WTC11 (cell line): Measurements from ENCODE around the gene RBM39. TPM values are rescaled to one million over a fixed set of nuclear protein-coding genes. Genes with fewer than 3 reads are reported as not detected.

ENCODE experiments used
- ARID4B ChIP-seq: sonication (generic); formaldehyde crosslinking; IDR thresholded peaks from 2 replicates; pipeline ENCODE4 v1.8.0; 2023; ENCODE audit warnings: missing genetic modification reagents, mild to moderate bottlenecking, borderline replicate concordance
- ATF1 ChIP-seq: sonication (generic); formaldehyde crosslinking; IDR thresholded peaks from 2 replicates; pipeline ENCODE4 v1.8.1; 2023; ENCODE audit warnings: mild to moderate bottlenecking, moderate library complexity, missing genetic modification reagents
- CREM ChIP-seq: sonication (generic); formaldehyde crosslinking; IDR thresholded peaks from 2 replicates; pipeline ENCODE4 v1.8.1; 2022; ENCODE audit warnings: mild to moderate bottlenecking, missing genetic modification reagents, moderate library complexity
- E2F4 ChIP-seq: sonication (generic); formaldehyde crosslinking; IDR thresholded peaks from 2 replicates; pipeline ENCODE4 v1.8.1; 2022; ENCODE audit warnings: low read depth, mild to moderate bottlenecking, moderate library complexity, missing genetic modification reagents, borderline replicate concordance
- FOXJ3 ChIP-seq: sonication (generic); formaldehyde crosslinking; IDR thresholded peaks from 2 replicates; pipeline ENCODE4 v1.9.0; 2021; ENCODE audit warnings: missing genetic modification reagents, mild to moderate bottlenecking, borderline replicate concordance
- MAX ChIP-seq: sonication (generic); formaldehyde crosslinking; IDR thresholded peaks from 2 replicates; pipeline ENCODE4 v1.8.0; 2022; ENCODE audit warnings: mild to moderate bottlenecking, missing genetic modification reagents
- NR1H2 ChIP-seq: sonication (generic); formaldehyde crosslinking; IDR thresholded peaks from 2 replicates; pipeline ENCODE4 v1.9.0; 2021; ENCODE audit warnings: mild to moderate bottlenecking, moderate library complexity, missing genetic modification reagents
- PRDM15 ChIP-seq: sonication (generic); formaldehyde crosslinking; IDR thresholded peaks from 2 replicates; pipeline ENCODE4 v1.8.0; 2022; ENCODE audit warnings: missing genetic modification reagents
- PREB ChIP-seq: sonication (generic); formaldehyde crosslinking; IDR thresholded peaks from 2 replicates; pipeline ENCODE4 v1.8.1; 2022; ENCODE audit warnings: mild to moderate bottlenecking, missing genetic modification reagents, moderate library complexity, borderline replicate concordance
- PRRX2 ChIP-seq: fragments of 250-450 bp; sonication (Bioruptor Pico); IDR thresholded peaks from 2 replicates; pipeline ENCODE4 v1.8.0; 2021; ENCODE audit warnings: mild to moderate bottlenecking
- RORB ChIP-seq: fragments of 250-450 bp; sonication (Bioruptor Pico); IDR thresholded peaks from 2 replicates; pipeline ENCODE4 v1.9.0; 2021; ENCODE audit warnings: mild to moderate bottlenecking
- ZNF219 ChIP-seq: sonication (generic); formaldehyde crosslinking; IDR thresholded peaks from 2 replicates; pipeline ENCODE4 v1.8.0; 2023; ENCODE audit warnings: missing genetic modification reagents, mild to moderate bottlenecking, borderline replicate concordance
- ZNF317 ChIP-seq: sonication (generic); formaldehyde crosslinking; IDR thresholded peaks from 2 replicates; pipeline ENCODE4 v1.8.1; 2023; ENCODE audit warnings: low read depth, mild to moderate bottlenecking, moderate library complexity, missing genetic modification reagents, borderline replicate concordance
- ZNF416 ChIP-seq: fragments of 250-450 bp; sonication (Bioruptor Pico); IDR thresholded peaks from 2 replicates; pipeline ENCODE4 v1.9.0; 2021; ENCODE audit warnings: mild to moderate bottlenecking, inconsistent platforms
- ZNF425 ChIP-seq: fragments of 250-450 bp; sonication (Bioruptor Pico); conservative IDR thresholded peaks from 2 replicates; pipeline ENCODE4 v1.9.0; 2021; ENCODE audit warnings: mild to moderate bottlenecking
- ZNF671 ChIP-seq: fragments of 250-450 bp; sonication (Bioruptor Pico); IDR thresholded peaks from 2 replicates; pipeline ENCODE4 v1.8.0; 2021; ENCODE audit warnings: mild to moderate bottlenecking
- total RNA-seq: library from RNA; stranded (reverse); gene quantifications from 3 replicates; pipeline ENCODE4 v1.2.3, GENCODE V29; 2021
- TF ChIP-seq, protein P1 (sequence below): fragments of 250-450 bp; sonication (Bioruptor Pico); IDR thresholded peaks from 2 replicates; pipeline ENCODE4 v1.9.0; 2021; ENCODE audit warnings: mild to moderate bottlenecking, borderline replicate concordance

RBM39 gene
- total RNA-seq, 1 experiment from 2014 or later = 231 TPM

- no peak for TF ChIP-seq ARID4B (CRISPR knock-in tag)
- 0 out of 2 replicates have a peak, but pooled peaks have one; percentile 26 for TF ChIP-seq PREB (CRISPR knock-in tag)
- TF ChIP-seq E2F4 = no peak
- no peak for TF ChIP-seq RORB (CRISPR knock-in tag)
- TF ChIP-seq ATF1 (CRISPR knock-in tag) = no peak
- TF ChIP-seq, protein P1, sequence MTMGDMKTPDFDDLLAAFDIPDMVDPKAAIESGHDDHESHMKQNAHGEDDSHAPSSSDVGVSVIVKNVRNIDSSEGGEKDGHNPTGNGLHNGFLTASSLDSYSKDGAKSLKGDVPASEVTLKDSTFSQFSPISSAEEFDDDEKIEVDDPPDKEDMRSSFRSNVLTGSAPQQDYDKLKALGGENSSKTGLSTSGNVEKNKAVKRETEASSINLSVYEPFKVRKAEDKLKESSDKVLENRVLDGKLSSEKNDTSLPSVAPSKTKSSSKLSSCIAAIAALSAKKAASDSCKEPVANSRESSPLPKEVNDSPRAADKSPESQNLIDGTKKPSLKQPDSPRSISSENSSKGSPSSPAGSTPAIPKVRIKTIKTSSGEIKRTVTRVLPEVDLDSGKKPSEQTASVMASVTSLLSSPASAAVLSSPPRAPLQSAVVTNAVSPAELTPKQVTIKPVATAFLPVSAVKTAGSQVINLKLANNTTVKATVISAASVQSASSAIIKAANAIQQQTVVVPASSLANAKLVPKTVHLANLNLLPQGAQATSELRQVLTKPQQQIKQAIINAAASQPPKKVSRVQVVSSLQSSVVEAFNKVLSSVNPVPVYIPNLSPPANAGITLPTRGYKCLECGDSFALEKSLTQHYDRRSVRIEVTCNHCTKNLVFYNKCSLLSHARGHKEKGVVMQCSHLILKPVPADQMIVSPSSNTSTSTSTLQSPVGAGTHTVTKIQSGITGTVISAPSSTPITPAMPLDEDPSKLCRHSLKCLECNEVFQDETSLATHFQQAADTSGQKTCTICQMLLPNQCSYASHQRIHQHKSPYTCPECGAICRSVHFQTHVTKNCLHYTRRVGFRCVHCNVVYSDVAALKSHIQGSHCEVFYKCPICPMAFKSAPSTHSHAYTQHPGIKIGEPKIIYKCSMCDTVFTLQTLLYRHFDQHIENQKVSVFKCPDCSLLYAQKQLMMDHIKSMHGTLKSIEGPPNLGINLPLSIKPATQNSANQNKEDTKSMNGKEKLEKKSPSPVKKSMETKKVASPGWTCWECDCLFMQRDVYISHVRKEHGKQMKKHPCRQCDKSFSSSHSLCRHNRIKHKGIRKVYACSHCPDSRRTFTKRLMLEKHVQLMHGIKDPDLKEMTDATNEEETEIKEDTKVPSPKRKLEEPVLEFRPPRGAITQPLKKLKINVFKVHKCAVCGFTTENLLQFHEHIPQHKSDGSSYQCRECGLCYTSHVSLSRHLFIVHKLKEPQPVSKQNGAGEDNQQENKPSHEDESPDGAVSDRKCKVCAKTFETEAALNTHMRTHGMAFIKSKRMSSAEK (CRISPR knock-in tag) = no peak
- TF ChIP-seq CREM (CRISPR knock-in tag) = no peak
- no peak for TF ChIP-seq NR1H2 (CRISPR knock-in tag)
- no peak; the same call in 1 of the 2 replicates for TF ChIP-seq ZNF671
- TF ChIP-seq PRDM15 (CRISPR knock-in tag) = no peak
- no peak for TF ChIP-seq ZNF219 (CRISPR knock-in tag)
- TF ChIP-seq FOXJ3 (CRISPR knock-in tag) = no peak
- TF ChIP-seq PRRX2 = peak; percentile 13; the same call in 1 of the 2 replicates
- no peak for TF ChIP-seq ZNF317 (CRISPR knock-in tag)
- peak; percentile 26; the same call in 1 of the 2 replicates for TF ChIP-seq ZNF416
- TF ChIP-seq MAX (CRISPR knock-in tag) = no peak
- no peak for TF ChIP-seq ZNF425
These were observed 39.8 kb downstream of the RBM39 start (continued) for GRCh38 chr20:35702051-35702823.
